HCT116 (cell line): ENCODE measurements around the gene ZSCAN2. TPM values are rescaled to one million over a fixed set of nuclear protein-coding genes. Genes with fewer than 3 reads are reported as not detected.

Source experiments
- ATAC-seq: fragments of 200-7000 bp; cut with Tn5 transposase; 2 replicates; pipeline ENCODE4 v1.9.1; 2020; ENCODE audit warnings: mild to moderate bottlenecking, moderate library complexity
- BruUV-seq: library from RNA; stranded (reverse); fragments of 400-500 nt; replicated peaks from 2 replicates; lab custom pipeline; 2021; lab: Mats Ljungman, UMichigan
- CTCF ChIA-PET: fragments of 300-600 bp; sonication (Branson Sonifier 250); formaldehyde crosslinking; loops from one replicate; lab custom pipeline; 2021; ENCODE audit warnings: antibody characterized with exemption; lab: Charles Lee
- POLR2A ChIA-PET: fragments of 300-600, 350-600 bp; sonication (Branson Sonifier 250); formaldehyde crosslinking; loops from one replicate; lab custom pipeline; 2021; ENCODE audit warnings: antibody characterized with exemption; lab: Charles Lee
- RAD21 ChIA-PET, 2 experiments: fragments of 300-600 bp; sonication (Branson Sonifier 250); formaldehyde crosslinking; loops; one replicate each; lab custom pipeline; 2023; ENCODE audit warnings: low total read pairs in 2 of 2; ENCODE audit not compliant: uncharacterized antibody in 2 of 2, unreplicated experiment in 2 of 2, low non-redundant PET in 1 of 2; lab: Charles Lee
- DNase-seq: peaks from one replicate; pipeline ENCODE4 v3.0.0-alpha.2; 2010; ENCODE audit warnings: low read depth, low spot score
- H2AFZ ChIP-seq: fragments of 200-600 bp; shearing (Covaris generic), sonication (generic); 2 replicates; pipeline ENCODE4 v1.6.1; 2017; ENCODE audit warnings: low read depth, mixed run types, mixed read lengths, antibody characterized with exemption, low read length; ENCODE audit not compliant: poor library complexity, severe bottlenecking
- H3K27ac ChIP-seq: 2 replicates; pipeline ENCODE4 v1.5.1; 2012; ENCODE audit warnings: low read depth, low read length
- H3K27me3 ChIP-seq: fragments of 200-600 bp; sonication (generic); 2 replicates; pipeline ENCODE4 v1.6.1; 2016; ENCODE audit warnings: mixed run types, low read length, mixed read lengths; ENCODE audit not compliant: insufficient read depth
- H3K36me3 ChIP-seq, 2 experiments: fragments of 200-500 bp in 1 of 2; fragments of 200-600 bp in 1 of 2; sonication (Bioruptor generic) in 1 of 2; sonication (generic) in 1 of 2; 2 replicates each; pipeline versions ENCODE4 v1.5.1 to v1.6.1; 2014 to 2016; ENCODE audit warnings: low read length in 2 of 2, inconsistent platforms in 1 of 2, mixed read lengths in 1 of 2, mixed run types in 1 of 2; ENCODE audit not compliant: insufficient read depth in 2 of 2, control insufficient read depth in 1 of 2
- H3K4me1 ChIP-seq, 2 experiments: fragments of 200-600 bp in 1 of 2; sonication (generic) in 1 of 2; 2 replicates each; pipeline versions ENCODE4 v1.5.1 to v1.6.1; 2012 to 2017; ENCODE audit warnings: low read length in 2 of 2, inconsistent platforms in 1 of 2, mild to moderate bottlenecking in 1 of 2, mixed read lengths in 1 of 2, mixed run types in 1 of 2, moderate library complexity in 1 of 2; ENCODE audit not compliant: insufficient read depth in 2 of 2, control insufficient read depth in 1 of 2
- H3K4me2 ChIP-seq: fragments of 200-600 bp; sonication (generic); 2 replicates; pipeline ENCODE4 v1.6.1; 2017; ENCODE audit warnings: mixed run types, low read length, mixed read lengths
- H3K4me3 ChIP-seq, 2 experiments: fragments of 200-600 bp in 1 of 2; sonication (generic) in 1 of 2; replicated peaks in 1 of 2; 2 replicates each; pipeline ENCODE4 v1.5.1; 2011 to 2016; ENCODE audit warnings: low read length in 2 of 2, control low read depth in 1 of 2, low read depth in 1 of 2, mild to moderate bottlenecking in 1 of 2, mixed read lengths in 1 of 2, mixed run types in 1 of 2
- H3K79me2 ChIP-seq: fragments of 200-600 bp; sonication (generic); 2 replicates; pipeline ENCODE4 v1.6.1; 2017; ENCODE audit warnings: mild to moderate bottlenecking, mixed run types, low read length, moderate library complexity, mixed read lengths; ENCODE audit not compliant: insufficient read depth
- H3K9ac ChIP-seq: fragments of 200-600 bp; sonication (generic); 2 replicates; pipeline ENCODE4 v1.6.1; 2016; ENCODE audit warnings: low read length, mixed read lengths
- H3K9me2 ChIP-seq: fragments of 200-600 bp; sonication (generic), shearing (Covaris generic); 2 replicates; pipeline ENCODE4 v1.6.1; 2017; ENCODE audit warnings: mixed run types, mild to moderate bottlenecking, moderate library complexity; ENCODE audit not compliant: insufficient read depth
- H3K9me3 ChIP-seq, 2 experiments: fragments of 200-500 bp in 1 of 2; fragments of 200-600 bp in 1 of 2; sonication (Bioruptor generic) in 1 of 2; sonication (generic) in 1 of 2; 2 replicates each; pipeline ENCODE4 v1.6.1; 2014 to 2017; ENCODE audit warnings: low read length in 2 of 2, mixed read lengths in 2 of 2, inconsistent platforms in 1 of 2, low read depth in 1 of 2, mild to moderate bottlenecking in 1 of 2, mixed run types in 1 of 2, moderate library complexity in 1 of 2; ENCODE audit not compliant: control insufficient read depth in 1 of 2, insufficient read depth in 1 of 2
- H4K20me1 ChIP-seq: fragments of 200-600 bp; sonication (generic), shearing (Covaris generic); 2 replicates; pipeline ENCODE4 v1.6.1; 2017; ENCODE audit warnings: mixed run types, mild to moderate bottlenecking, moderate library complexity; ENCODE audit not compliant: insufficient read depth
- EZH2phosphoT487 ChIP-seq: fragments of 200-600 bp; IDR thresholded peaks from 2 replicates; pipeline ENCODE4 v1.6.1; 2018; ENCODE audit warnings: antibody characterized with exemption, borderline replicate concordance
- MAX ChIP-seq: IDR thresholded peaks from 2 replicates; pipeline ENCODE4 v1.6.1; 2012
- SRF ChIP-seq: IDR thresholded peaks from 2 replicates; pipeline ENCODE4 v1.6.1; 2012; ENCODE audit warnings: low read depth
- ZNF274 ChIP-seq: fragments of 200-500 bp; sonication (Bioruptor generic); IDR thresholded peaks from 2 replicates; pipeline ENCODE4 v1.6.1; 2014; ENCODE audit warnings: mild to moderate bottlenecking, low read depth, low read length, inconsistent platforms
- intact Hi-C: fragments of 100-400 bp; cut with micrococcal nuclease; formaldehyde crosslinking; loops from 2 replicates; pipeline ENCODE4 v1.10.0; 2022
- total RNA-seq: library from RNA; stranded (reverse); gene quantifications from one replicate; pipeline ENCODE4 v1.2.1, GENCODE V29; 2021; ENCODE audit not compliant: unreplicated experiment
- TF ChIP-seq, protein P1 (sequence below): IDR thresholded peaks from 2 replicates; pipeline ENCODE4 v1.6.1; 2011; ENCODE audit warnings: mild to moderate bottlenecking, low read length, moderate library complexity; ENCODE audit not compliant: insufficient replicate concordance; ENCODE audit errors: extremely low read depth
- TF ChIP-seq, protein P2 (sequence below), 3 experiments: fragments of 200-600 bp in 1 of 3; sonication (generic) in 1 of 3; IDR thresholded peaks in 2 of 3; conservative IDR thresholded peaks in 1 of 3; 2 replicates each; pipeline ENCODE4 v1.5.1; 2012 to 2017; ENCODE audit warnings: low read depth in 2 of 3, low read length in 2 of 3, antibody characterized with exemption in 1 of 3, borderline replicate concordance in 1 of 3, control low read depth in 1 of 3, mild to moderate bottlenecking in 1 of 3, mixed read lengths in 1 of 3, mixed run types in 1 of 3, moderate library complexity in 1 of 3; ENCODE audit not compliant: insufficient read depth in 1 of 3

The ZSCAN2 gene
- total RNA-seq, 1 experiment from 2014 or later = 15.5 TPM

GRCh38 chr15:84647726-84648125 lies 46.9 kb downstream of the ZSCAN2 start:
- Histone ChIP-seq H3K79me2 (peaks cover 28% of the 10 kb centered on the region), H3K9me2 (no peaks in the 10 kb centered on the region), H3K9me3 (no peaks in the 10 kb centered on the region), H3K4me2 (no peak overlapping the region), H3K4me1 (peaks cover 2 to 16% of the 10 kb centered on the region in 2 experiments; a peak in 3 of 4 replicates), H3K36me3 (peaks cover 63 to 73% of the 10 kb centered on the region in 2 experiments), H3K9ac (no peak overlapping the region), H3K4me3 (no peak overlapping the region), H2AFZ (no peak overlapping the region), H4K20me1 (no peaks in the 10 kb centered on the region), H3K27me3 (no peaks in the 10 kb centered on the region), H3K27ac (no peak overlapping the region)
- CTCF ChIA-PET = no interaction called here
- RAD21 ChIA-PET = no interaction called here
- intact Hi-C loops = no loop called here
- no TSS peak for BruUV-seq
- DNase-seq (no peak), ATAC-seq (no peak)
- POLR2A ChIA-PET = no interaction called here
- TF ChIP-seq MAX = no peak
- TF ChIP-seq EZH2phosphoT487 = no peak
- TF ChIP-seq, protein P1, sequence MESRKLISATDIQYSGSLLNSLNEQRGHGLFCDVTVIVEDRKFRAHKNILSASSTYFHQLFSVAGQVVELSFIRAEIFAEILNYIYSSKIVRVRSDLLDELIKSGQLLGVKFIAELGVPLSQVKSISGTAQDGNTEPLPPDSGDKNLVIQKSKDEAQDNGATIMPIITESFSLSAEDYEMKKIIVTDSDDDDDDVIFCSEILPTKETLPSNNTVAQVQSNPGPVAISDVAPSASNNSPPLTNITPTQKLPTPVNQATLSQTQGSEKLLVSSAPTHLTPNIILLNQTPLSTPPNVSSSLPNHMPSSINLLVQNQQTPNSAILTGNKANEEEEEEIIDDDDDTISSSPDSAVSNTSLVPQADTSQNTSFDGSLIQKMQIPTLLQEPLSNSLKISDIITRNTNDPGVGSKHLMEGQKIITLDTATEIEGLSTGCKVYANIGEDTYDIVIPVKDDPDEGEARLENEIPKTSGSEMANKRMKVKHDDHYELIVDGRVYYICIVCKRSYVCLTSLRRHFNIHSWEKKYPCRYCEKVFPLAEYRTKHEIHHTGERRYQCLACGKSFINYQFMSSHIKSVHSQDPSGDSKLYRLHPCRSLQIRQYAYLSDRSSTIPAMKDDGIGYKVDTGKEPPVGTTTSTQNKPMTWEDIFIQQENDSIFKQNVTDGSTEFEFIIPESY = no peak
- TF ChIP-seq SRF = no peak
- no peak for TF ChIP-seq ZNF274
- TF ChIP-seq, protein P2, sequence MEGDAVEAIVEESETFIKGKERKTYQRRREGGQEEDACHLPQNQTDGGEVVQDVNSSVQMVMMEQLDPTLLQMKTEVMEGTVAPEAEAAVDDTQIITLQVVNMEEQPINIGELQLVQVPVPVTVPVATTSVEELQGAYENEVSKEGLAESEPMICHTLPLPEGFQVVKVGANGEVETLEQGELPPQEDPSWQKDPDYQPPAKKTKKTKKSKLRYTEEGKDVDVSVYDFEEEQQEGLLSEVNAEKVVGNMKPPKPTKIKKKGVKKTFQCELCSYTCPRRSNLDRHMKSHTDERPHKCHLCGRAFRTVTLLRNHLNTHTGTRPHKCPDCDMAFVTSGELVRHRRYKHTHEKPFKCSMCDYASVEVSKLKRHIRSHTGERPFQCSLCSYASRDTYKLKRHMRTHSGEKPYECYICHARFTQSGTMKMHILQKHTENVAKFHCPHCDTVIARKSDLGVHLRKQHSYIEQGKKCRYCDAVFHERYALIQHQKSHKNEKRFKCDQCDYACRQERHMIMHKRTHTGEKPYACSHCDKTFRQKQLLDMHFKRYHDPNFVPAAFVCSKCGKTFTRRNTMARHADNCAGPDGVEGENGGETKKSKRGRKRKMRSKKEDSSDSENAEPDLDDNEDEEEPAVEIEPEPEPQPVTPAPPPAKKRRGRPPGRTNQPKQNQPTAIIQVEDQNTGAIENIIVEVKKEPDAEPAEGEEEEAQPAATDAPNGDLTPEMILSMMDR (IDR thresholded peaks at IDR 0.05 in 2 of 3, conservative IDR thresholded peaks at IDR 0.05 in 1 of 3; ENCODE audit: borderline replicate concordance in 1 of 3, insufficient read depth in 1 of 3, low read depth in 2 of 3, low read length in 2 of 3) = no peak
